Measurements from ENCODE around the gene KANSL1.

Gene KANSL1

DNA sequence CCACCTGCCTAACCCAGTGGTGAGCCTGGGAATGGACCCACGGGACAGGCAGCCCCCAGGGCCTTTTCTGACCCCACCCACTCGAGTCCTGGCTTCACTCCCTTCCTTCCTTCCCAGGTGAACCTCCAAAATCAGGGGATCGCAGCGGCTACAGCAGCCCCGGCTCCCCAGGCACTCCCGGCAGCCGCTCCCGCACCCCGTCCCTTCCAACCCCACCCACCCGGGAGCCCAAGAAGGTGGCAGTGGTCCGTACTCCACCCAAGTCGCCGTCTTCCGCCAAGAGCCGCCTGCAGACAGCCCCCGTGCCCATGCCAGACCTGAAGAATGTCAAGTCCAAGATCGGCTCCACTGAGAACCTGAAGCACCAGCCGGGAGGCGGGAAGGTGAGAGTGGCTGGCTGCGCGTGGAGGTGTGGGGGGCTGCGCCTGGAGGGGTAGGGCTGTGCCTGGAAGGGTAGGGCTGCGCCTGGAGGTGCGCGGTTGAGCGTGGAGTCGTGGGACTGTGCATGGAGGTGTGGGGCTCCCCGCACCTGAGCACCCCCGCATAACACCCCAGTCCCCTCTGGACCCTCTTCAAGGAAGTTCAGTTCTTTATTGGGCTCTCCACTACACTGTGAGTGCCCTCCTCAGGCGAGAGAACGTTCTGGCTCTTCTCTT is 196.8 kb downstream of the KANSL1 start:
- DNase-seq, result no peak

GRCh38 chr17:45995627-45996270 is 197.5 kb downstream of the KANSL1 start:
- DNase-seq, result no peak

GRCh38 chr17:45994987-45995386 is 198.2 kb downstream of the KANSL1 start:
- no peak for DNase-seq

- DNase-seq, result no peak
Observed at GRCh38 chr17:45993962-45994627, 199.1 kb downstream of the KANSL1 start.

DNA sequence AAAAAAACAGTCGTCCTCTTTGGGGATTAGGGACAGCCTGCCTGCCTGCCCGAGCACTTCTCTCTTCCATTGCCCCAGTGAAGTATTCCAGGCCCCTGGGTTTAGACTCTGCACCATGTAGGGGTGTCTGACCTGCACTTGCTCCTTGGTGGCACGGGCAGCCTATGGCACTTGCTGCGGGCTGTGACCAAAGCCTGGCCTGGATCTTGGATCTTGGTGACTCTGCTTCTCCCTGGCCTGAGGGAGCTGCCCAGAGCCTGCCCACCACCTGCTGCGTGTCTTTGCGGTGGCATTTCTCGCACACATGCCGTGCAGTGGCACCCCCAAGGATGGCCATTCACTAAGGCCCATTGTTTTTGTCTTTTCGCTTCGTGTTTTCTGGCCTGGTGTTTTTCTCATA is 200.3 kb downstream of the KANSL1 start:
- no peak for DNase-seq

- no peak for DNase-seq
Observed at GRCh38 chr17:45992175-45992574, 201.1 kb downstream of the KANSL1 start.

- DNase-seq, result no peak
Observed at GRCh38 chr17:45991341-45991740, 201.9 kb downstream of the KANSL1 start.

DNA sequence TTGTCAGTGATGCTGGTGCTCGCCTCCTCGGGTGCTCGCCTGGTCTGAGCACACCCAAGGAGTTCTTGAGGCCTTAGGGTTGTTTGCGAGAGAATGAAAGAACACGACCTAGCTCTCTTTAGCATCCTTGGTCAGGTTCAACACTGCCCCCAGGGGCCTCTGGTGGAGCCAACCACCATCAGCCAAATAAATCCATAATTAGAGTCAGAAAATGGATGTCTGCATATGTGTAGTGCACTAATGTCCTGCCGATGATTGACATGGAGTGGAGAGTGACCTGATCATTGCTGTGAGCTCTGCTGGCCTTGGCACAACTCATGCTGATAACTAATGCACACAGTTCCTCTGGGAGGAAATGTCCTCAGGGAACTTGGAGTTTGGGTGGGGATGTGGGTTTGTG is 202.3 kb downstream of the KANSL1 start:
- DNase-seq, result no peak

DNA sequence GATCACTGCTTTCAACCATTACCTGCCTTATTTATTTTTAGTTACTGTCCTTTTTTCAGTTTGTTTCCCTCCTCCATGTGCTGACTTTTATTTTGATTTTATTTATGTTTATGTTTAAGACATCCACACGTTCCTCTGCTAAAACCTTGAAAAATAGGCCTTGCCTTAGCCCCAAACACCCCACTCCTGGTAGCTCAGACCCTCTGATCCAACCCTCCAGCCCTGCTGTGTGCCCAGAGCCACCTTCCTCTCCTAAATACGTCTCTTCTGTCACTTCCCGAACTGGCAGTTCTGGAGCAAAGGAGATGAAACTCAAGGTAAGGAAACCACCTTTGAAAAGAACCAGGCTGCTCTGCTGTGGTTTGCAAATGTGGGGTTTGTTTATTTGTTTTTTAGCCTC is 203.5 kb downstream of the KANSL1 start:
- no peak for DNase-seq

- no peak for DNase-seq
Observed at GRCh38 chr17:45987706-45988105, 205.5 kb downstream of the KANSL1 start.

- no peak for DNase-seq
Observed at GRCh38 chr17:45986056-45986455, 207.2 kb downstream of the KANSL1 start.

DNA sequence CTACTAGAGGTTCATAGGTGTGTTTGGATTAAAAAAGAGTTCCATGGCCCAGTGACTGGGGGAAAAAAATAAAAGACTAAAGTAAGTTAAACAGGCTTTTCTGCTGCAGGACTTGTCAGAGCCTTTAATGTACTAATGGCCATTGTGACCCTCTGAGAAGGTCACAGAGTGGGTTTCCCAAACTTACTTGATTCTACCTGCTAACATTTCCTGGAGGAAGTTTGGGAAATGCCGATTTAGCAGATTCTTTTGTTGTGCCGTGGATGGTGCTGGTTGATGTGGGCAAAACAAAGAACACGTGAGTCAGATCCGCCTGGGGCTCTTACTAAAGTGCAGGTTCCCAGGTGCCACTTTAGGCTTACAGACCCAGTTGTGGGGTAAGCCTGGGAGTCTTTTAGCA is 207.8 kb downstream of the KANSL1 start:
- no peak for DNase-seq

DNA sequence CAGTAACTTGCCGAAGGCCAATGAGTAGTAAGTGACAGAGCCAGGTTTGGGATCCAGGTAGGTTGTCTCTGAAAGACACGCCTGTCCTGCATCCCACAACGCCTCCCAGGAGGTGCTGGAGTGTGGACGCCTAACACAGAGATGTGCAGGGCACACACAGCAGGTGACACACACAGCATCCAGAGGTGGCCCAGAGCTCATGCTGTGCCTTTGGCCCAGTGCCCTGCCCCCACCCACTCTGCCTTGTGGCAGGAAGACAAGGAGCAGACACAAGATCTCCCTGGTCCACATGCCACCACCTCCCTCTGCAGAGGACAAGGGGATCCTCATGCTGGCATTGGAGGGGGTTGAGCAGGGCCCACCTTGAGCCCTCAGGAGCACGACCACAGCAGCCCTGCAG is 208.9 kb downstream of the KANSL1 start:
- DNase-seq, result no peak

- DNase-seq, result no peak
Observed at GRCh38 chr17:45983614-45984310, 209.5 kb downstream of the KANSL1 start.

DNA sequence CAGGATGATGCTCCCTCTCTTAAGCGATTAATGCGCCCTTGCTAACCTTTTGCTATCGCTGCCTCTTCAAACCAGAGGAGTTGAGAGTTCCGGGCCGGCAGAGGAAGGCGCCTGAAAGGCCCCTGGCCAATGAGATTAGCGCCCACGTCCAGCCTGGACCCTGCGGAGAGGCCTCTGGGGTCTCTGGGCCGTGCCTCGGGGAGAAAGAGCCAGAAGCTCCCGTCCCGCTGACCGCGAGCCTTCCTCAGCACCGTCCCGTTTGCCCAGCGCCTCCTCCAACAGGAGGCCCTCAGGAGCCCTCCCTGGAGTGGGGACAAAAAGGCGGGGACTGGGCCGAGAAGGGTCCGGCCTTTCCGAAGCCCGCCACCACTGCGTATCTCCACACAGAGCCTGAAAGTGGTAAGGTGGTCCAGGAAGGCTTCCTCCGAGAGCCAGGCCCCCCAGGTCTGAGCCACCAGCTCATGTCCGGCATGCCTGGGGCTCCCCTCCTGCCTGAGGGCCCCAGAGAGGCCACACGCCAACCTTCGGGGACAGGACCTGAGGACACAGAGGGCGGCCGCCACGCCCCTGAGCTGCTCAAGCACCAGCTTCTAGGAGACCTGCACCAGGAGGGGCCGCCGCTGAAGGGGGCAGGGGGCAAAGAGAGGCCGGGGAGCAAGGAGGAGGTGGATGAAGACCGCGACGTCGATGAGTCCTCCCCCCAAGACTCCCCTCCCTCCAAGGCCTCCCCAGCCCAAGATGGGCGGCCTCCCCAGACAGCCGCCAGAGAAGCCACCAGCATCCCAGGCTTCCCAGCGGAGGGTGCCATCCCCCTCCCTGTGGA is 210.2 kb downstream of the KANSL1 start:
- DNase-seq, result no peak

DNA sequence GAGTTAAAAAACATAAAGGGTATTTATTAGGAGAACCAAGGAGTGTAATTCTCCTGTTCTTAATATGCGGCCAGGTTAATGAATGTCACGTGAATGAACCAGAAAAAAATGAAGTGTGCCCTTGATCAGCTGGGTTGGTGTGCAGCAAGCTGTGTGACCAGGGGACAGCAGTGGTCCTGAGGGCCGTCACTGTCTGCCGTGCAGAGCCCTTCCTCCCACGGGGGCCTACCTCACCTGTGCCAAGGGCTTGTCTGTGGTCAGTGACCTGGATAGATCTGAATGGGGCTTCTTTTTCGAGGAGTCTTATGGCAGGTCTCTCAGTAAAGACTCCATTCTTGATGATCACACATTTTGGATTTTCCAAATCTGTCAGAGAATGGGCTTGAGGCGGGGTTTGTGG is 211.9 kb downstream of the KANSL1 start:
- no peak for DNase-seq

GRCh38 chr17:45980855-45981254 is 212.4 kb downstream of the KANSL1 start:
- no peak for DNase-seq

Data from activated CD8-positive, alpha-beta memory T cell treated with anti-CD3 and anti-CD28 coated beads, Interleukin-2, amount 50 U/mL, for 48 hours (primary cell).